Ascending aorta (tissue), 2 donors: Measurements from ENCODE around the gene HMCN2. TPM values are rescaled to one million over a fixed set of nuclear protein-coding genes. Genes with fewer than 3 reads are reported as not detected.
A peak's percentile ranks its signal among the peaks of the same experiment; 100 is the strongest.

ENCODE experiments used
- DNase-seq, 2 donors: peaks; one replicate each; pipeline ENCODE4 v3.0.0-alpha.2; 2019; ENCODE audit warnings: low spot score in 2 of 2
- H3K27ac ChIP-seq, 2 donors: fragments of 200-600 bp; sonication (generic); one replicate each; pipeline ENCODE4 v1.5.1; 2016 to 2017; ENCODE audit warnings: mild to moderate bottlenecking in 1 of 2
- H3K27me3 ChIP-seq: fragments of 200-600 bp; sonication (generic); one replicate; pipeline ENCODE4 v1.5.1; 2017
- H3K36me3 ChIP-seq, 2 donors: fragments of 200-600 bp; sonication (generic); one replicate each; pipeline ENCODE4 v1.5.1; 2016
- H3K4me1 ChIP-seq, 2 donors: fragments of 200-600 bp; sonication (generic); one replicate each; pipeline ENCODE4 v1.5.1; 2016 to 2017; ENCODE audit warnings: mild to moderate bottlenecking in 1 of 2
- H3K4me3 ChIP-seq, 2 donors: fragments of 200-600 bp; sonication (generic); one replicate each; pipeline ENCODE4 v1.5.1; 2016 to 2017; ENCODE audit warnings: mild to moderate bottlenecking in 1 of 2
- H3K9me3 ChIP-seq, 2 donors: fragments of 200-600 bp; sonication (generic); one replicate each; pipeline ENCODE4 v1.5.1; 2016
- intact Hi-C: fragments of 100-400 bp; cut with DNase I; formaldehyde crosslinking; loops from one replicate; pipeline ENCODE4 v1.15.1; 2023
- total RNA-seq: library from RNA; depleted of rRNA; stranded (reverse); fragments of >200 nt; gene quantifications from one replicate; pipeline ENCODE4 v1.1.0, GENCODE V29; 2016
- TF ChIP-seq, protein P1 (sequence below), 3 experiments: fragments of 200-600 bp in 2 of 3; fragments of 450-650 bp in 1 of 3; sonication (generic) in 2 of 3; IDR thresholded peaks; one replicate each; pipeline ENCODE4 v1.5.1; 2016 to 2019; ENCODE audit warnings: antibody characterized with exemption in 3 of 3, mild to moderate bottlenecking in 1 of 3, moderate library complexity in 1 of 3

Gene HMCN2
- total RNA-seq, 1 donor from 2014 or later: 7.5 TPM

GRCh38 chr9:130321539-130321938 is 56.0 kb downstream of the HMCN2 start:
- H3K36me3 ChIP-seq: no peaks in the 10 kb centered on the region
- TF ChIP-seq, protein P1, sequence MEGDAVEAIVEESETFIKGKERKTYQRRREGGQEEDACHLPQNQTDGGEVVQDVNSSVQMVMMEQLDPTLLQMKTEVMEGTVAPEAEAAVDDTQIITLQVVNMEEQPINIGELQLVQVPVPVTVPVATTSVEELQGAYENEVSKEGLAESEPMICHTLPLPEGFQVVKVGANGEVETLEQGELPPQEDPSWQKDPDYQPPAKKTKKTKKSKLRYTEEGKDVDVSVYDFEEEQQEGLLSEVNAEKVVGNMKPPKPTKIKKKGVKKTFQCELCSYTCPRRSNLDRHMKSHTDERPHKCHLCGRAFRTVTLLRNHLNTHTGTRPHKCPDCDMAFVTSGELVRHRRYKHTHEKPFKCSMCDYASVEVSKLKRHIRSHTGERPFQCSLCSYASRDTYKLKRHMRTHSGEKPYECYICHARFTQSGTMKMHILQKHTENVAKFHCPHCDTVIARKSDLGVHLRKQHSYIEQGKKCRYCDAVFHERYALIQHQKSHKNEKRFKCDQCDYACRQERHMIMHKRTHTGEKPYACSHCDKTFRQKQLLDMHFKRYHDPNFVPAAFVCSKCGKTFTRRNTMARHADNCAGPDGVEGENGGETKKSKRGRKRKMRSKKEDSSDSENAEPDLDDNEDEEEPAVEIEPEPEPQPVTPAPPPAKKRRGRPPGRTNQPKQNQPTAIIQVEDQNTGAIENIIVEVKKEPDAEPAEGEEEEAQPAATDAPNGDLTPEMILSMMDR (IDR thresholded peaks at IDR 0.05): no peak
- no peak overlapping the region for H3K27ac ChIP-seq
- H3K4me3 ChIP-seq: no peak overlapping the region
- H3K27me3 ChIP-seq: peaks cover 8% of the 10 kb centered on the region
- H3K4me1 ChIP-seq: no peaks in the 10 kb centered on the region
- no peaks in the 10 kb centered on the region for H3K9me3 ChIP-seq
- intact Hi-C loops: no loop called here
- no peak for DNase-seq

GRCh38 chr9:130323051-130323745 is 57.6 kb downstream of the HMCN2 start:
- no peak overlapping the region for H3K27ac ChIP-seq
- no peak for DNase-seq
- intact Hi-C loops: no loop called here
- H3K9me3 ChIP-seq: no peaks in the 10 kb centered on the region
- H3K36me3 ChIP-seq: no peaks in the 10 kb centered on the region
- H3K4me1 ChIP-seq: no peaks in the 10 kb centered on the region
- H3K27me3 ChIP-seq: peaks cover 17% of the 10 kb centered on the region
- TF ChIP-seq, protein P1 (IDR thresholded peaks at IDR 0.05): no peak
- no peak overlapping the region for H3K4me3 ChIP-seq

DNA sequence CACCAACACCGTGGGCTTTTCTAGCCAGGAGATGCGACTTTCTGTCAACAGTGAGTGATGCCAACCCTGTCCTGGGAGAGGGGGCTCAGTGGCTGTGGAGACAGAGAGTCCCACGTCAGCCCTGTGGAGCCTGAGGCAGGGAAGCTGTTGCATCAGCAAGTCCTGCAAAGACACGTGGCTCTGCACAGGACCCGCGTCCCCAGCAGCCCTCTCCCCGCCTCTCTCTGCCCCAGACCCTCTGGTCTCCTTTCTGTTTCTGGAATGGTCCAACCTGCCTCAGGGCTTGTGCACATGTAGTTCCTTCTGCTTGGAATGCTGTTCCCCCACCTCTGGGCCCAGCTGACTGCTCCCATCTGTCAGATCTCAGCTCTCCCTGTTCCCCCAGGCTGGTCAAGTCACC is 60.4 kb downstream of the HMCN2 start:
- TF ChIP-seq, protein P1 (IDR thresholded peaks at IDR 0.05): no peak
- no peaks in the 10 kb centered on the region for H3K36me3 ChIP-seq
- H3K9me3 ChIP-seq: no peaks in the 10 kb centered on the region
- H3K27me3 ChIP-seq: peaks cover 17% of the 10 kb centered on the region
- no peaks in the 10 kb centered on the region for H3K4me1 ChIP-seq
- H3K4me3 ChIP-seq: no peak overlapping the region
- intact Hi-C loops: no loop called here
- no peak overlapping the region for H3K27ac ChIP-seq
- no peak for DNase-seq

DNA sequence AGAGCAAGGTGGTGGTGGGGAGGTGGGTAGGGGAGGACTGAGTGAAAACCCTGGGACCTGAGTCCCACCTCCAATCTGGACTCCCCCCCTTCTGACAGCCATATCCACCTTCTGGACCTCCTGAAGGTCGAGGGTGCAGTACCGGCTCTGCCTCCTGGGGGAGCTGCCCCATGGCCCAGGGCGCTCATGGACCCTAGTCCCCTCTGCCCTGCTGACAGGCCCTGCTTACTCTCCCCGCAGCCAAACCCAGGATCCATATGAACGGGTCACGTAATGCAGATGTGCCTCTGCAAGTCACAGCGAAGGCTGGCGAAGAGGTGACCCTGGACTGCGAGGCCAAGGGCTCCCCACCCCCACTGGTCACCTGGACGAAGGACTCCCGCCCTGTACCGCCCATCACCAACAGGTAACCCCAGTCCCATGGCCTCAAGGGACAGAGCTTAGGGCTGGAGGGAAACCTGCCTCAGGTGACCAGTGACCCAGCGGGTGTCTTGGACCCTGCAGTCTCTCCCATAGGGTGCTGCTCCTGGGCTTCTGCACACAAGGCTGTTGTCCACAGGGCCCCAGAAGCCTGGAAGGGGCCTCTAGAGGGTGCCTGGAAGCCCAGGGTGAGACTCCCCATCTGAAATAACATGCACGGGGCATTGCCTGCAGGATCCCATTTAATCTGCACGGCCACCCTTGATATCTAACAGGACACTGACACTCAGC is 61.7 kb downstream of the HMCN2 start:
- Histone ChIP-seq H3K9me3 (no peaks in the 10 kb centered on the region), H3K4me1 (no peaks in the 10 kb centered on the region), H3K4me3 (no peak overlapping the region), H3K27ac (no peak overlapping the region), H3K36me3 (no peaks in the 10 kb centered on the region), H3K27me3 (peaks cover 9% of the 10 kb centered on the region)
- intact Hi-C loops: no loop called here
- no peak for DNase-seq
- TF ChIP-seq, protein P1 (IDR thresholded peaks at IDR 0.05): peak in 1 of 3 experiments; percentile 6

GRCh38 chr9:130327781-130328348 is 62.3 kb downstream of the HMCN2 start:
- Histone ChIP-seq H3K36me3 (no peaks in the 10 kb centered on the region), H3K27me3 (peaks cover 9% of the 10 kb centered on the region), H3K4me3 (no peak overlapping the region), H3K27ac (no peak overlapping the region), H3K4me1 (no peaks in the 10 kb centered on the region), H3K9me3 (no peaks in the 10 kb centered on the region)
- intact Hi-C loops: no loop called here
- no peak for DNase-seq
- TF ChIP-seq, protein P1 (IDR thresholded peaks at IDR 0.05): no peak
